Measurements from ENCODE around the gene TAB2.

- no peak for TF ChIP-seq ZNF384 (IDR thresholded peaks at IDR 0.05)
- no peak for TF ChIP-seq BHLHE40 (IDR thresholded peaks at IDR 0.05; ENCODE audit: borderline replicate concordance)
- no peak for TF ChIP-seq NFRKB (IDR thresholded peaks at IDR 0.05)
- no peak for TF ChIP-seq ARNT (IDR thresholded peaks at IDR 0.05)
- no peak for TF ChIP-seq FOXK2 (IDR thresholded peaks at IDR 0.05)
- TF ChIP-seq LEF1 (IDR thresholded peaks at IDR 0.05; ENCODE audit: borderline replicate concordance): no peak
- no peak for TF ChIP-seq SUZ12 (IDR thresholded peaks at IDR 0.05)
- no peak for TF ChIP-seq SP1 (IDR thresholded peaks at IDR 0.05)
- no peak for TF ChIP-seq L3MBTL2 (conservative IDR thresholded peaks at IDR 0.05)
- TF ChIP-seq TARDBP (IDR thresholded peaks at IDR 0.05): no peak
- no peak for TF ChIP-seq PKNOX1 (IDR thresholded peaks at IDR 0.05)
- no peak for TF ChIP-seq CTBP1 (IDR thresholded peaks at IDR 0.05; ENCODE audit: borderline replicate concordance)
- TF ChIP-seq FOXM1 (IDR thresholded peaks at IDR 0.05; ENCODE audit: borderline replicate concordance): no peak
- no peak for TF ChIP-seq FOXA1 (IDR thresholded peaks at IDR 0.05)
Measured at GRCh38 chr6:149329529-149329928, 12.0 kb downstream of the TAB2 start.
